PFSK-1 (cell line): Measurements from ENCODE around the gene CDC34.

Experiments used
- POLR2AphosphoS5 ChIP-seq: IDR thresholded peaks from 2 replicates; pipeline ENCODE4 v1.6.1; 2012; ENCODE audit warnings: low read depth, mild to moderate bottlenecking, control low read depth, low read length, moderate library complexity
- SIN3A ChIP-seq: IDR thresholded peaks from 2 replicates; pipeline ENCODE4 v1.6.1; 2012; ENCODE audit warnings: mild to moderate bottlenecking, low read length, moderate library complexity, borderline replicate concordance; ENCODE audit not compliant: insufficient read depth
- TAF1 ChIP-seq: IDR thresholded peaks from 2 replicates; pipeline ENCODE4 v1.6.1; 2012; ENCODE audit warnings: low read length, control low read depth, borderline replicate concordance; ENCODE audit not compliant: insufficient read depth
- TF ChIP-seq, protein P1 (sequence below), 2 experiments: IDR thresholded peaks; 2 replicates each; pipeline versions ENCODE4 v1.6.1 to v1.8.0; 2011 to 2012; ENCODE audit warnings: low read depth in 2 of 2, low read length in 2 of 2, control low read depth in 1 of 2, inconsistent platforms in 1 of 2, mild to moderate bottlenecking in 1 of 2, moderate library complexity in 1 of 2; ENCODE audit not compliant: insufficient read depth in 1 of 2

DNA sequence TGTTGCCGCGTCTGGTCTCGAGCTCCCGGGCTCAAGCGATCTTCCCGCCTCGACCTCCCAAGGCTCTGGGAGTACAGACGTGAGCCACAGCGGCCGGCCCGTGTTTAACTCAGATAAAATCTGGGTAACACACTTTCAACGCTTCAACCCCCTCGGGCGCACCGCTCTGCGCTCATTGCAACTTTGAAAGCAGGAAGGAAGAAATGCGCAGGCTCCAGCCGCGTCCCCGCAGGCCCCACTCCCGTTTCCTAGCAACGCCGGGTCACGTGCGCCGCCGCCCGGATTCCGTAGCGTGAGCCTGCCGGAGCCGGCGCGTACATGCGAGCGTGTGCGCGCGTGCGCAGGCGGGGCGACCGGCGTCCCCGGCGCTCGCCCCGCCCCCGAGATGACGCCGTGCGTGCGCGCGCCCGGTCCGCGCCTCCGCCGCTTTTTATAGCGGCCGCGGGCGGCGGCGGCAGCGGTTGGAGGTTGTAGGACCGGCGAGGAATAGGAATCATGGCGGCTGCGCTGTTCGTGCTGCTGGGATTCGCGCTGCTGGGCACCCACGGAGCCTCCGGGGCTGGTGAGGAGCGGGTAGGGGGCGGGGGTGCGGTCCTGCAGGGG, 40.7 kb downstream of the CDC34 start, which contains the start of gene BSG:
- TF ChIP-seq TAF1 (peak; percentile 93), SIN3A (0 out of 2 replicates have a peak, but pooled peaks have one; percentile 68), POLR2AphosphoS5 (peak; percentile 98)
- TF ChIP-seq, protein P1, sequence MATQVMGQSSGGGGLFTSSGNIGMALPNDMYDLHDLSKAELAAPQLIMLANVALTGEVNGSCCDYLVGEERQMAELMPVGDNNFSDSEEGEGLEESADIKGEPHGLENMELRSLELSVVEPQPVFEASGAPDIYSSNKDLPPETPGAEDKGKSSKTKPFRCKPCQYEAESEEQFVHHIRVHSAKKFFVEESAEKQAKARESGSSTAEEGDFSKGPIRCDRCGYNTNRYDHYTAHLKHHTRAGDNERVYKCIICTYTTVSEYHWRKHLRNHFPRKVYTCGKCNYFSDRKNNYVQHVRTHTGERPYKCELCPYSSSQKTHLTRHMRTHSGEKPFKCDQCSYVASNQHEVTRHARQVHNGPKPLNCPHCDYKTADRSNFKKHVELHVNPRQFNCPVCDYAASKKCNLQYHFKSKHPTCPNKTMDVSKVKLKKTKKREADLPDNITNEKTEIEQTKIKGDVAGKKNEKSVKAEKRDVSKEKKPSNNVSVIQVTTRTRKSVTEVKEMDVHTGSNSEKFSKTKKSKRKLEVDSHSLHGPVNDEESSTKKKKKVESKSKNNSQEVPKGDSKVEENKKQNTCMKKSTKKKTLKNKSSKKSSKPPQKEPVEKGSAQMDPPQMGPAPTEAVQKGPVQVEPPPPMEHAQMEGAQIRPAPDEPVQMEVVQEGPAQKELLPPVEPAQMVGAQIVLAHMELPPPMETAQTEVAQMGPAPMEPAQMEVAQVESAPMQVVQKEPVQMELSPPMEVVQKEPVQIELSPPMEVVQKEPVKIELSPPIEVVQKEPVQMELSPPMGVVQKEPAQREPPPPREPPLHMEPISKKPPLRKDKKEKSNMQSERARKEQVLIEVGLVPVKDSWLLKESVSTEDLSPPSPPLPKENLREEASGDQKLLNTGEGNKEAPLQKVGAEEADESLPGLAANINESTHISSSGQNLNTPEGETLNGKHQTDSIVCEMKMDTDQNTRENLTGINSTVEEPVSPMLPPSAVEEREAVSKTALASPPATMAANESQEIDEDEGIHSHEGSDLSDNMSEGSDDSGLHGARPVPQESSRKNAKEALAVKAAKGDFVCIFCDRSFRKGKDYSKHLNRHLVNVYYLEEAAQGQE (IDR thresholded peaks at IDR 0.05; ENCODE audit: insufficient read depth in 1 of 2, low read depth in 2 of 2, low read length in 2 of 2) = peak in 1 of 2 experiments; percentile 45; a peak in 1 of 4 replicates
